Measurements from ENCODE around the gene CREG2.

DNA sequence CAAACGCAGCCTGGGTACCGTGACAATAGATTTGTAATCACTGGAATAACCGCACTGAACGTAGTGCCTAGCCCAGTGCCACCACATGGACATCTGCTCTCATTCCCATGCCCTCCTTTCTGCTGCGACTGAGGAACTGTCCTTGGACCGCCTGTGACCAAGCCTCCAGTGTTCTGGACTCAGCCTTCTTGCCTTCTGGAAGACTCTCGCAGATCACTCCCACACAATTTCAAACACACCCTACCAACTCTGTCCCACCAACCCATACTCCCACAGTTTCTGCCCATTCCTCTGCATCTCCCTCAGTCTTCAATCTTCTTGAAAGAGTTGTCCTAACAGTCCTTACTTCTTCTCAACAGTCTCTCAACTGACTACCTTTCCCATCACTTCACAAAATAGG lies 80.9 kb downstream of the CREG2 start:
- TF ChIP-seq, protein P1, sequence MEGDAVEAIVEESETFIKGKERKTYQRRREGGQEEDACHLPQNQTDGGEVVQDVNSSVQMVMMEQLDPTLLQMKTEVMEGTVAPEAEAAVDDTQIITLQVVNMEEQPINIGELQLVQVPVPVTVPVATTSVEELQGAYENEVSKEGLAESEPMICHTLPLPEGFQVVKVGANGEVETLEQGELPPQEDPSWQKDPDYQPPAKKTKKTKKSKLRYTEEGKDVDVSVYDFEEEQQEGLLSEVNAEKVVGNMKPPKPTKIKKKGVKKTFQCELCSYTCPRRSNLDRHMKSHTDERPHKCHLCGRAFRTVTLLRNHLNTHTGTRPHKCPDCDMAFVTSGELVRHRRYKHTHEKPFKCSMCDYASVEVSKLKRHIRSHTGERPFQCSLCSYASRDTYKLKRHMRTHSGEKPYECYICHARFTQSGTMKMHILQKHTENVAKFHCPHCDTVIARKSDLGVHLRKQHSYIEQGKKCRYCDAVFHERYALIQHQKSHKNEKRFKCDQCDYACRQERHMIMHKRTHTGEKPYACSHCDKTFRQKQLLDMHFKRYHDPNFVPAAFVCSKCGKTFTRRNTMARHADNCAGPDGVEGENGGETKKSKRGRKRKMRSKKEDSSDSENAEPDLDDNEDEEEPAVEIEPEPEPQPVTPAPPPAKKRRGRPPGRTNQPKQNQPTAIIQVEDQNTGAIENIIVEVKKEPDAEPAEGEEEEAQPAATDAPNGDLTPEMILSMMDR (conservative IDR thresholded peaks at IDR 0.05): no peak
- TF ChIP-seq EZH2 (IDR thresholded peaks at IDR 0.05; ENCODE audit: low read depth): no peak
